HEK293 (cell line): ENCODE results near the gene UBR4.
A peak's percentile ranks its signal among the peaks of the same experiment; 100 is the strongest.

Source experiments
- ATF2 ChIP-seq: fragments of 450-650 bp; formaldehyde crosslinking; IDR thresholded peaks from 2 replicates; pipeline ENCODE4 v1.5.1; 2016; ENCODE audit warnings: missing biosample characterization, missing genetic modification characterization, low read depth
- CTCF ChIP-seq: fragments of 450-650 bp; formaldehyde crosslinking; IDR thresholded peaks from 2 replicates; pipeline ENCODE4 v1.5.1; 2016; ENCODE audit warnings: missing biosample characterization, missing genetic modification characterization
- KLF16 ChIP-seq: fragments of 450-650 bp; formaldehyde crosslinking; IDR thresholded peaks from 2 replicates; pipeline ENCODE4 v1.5.1; 2017; ENCODE audit warnings: missing biosample characterization, missing genetic modification characterization
- KLF9 ChIP-seq: fragments of 450-650 bp; formaldehyde crosslinking; IDR thresholded peaks from 2 replicates; pipeline ENCODE4 v1.5.1; 2016; ENCODE audit warnings: missing biosample characterization, missing genetic modification characterization, low read depth
- SETDB1 ChIP-seq: IDR thresholded peaks from one replicate; pipeline ENCODE4 v1.6.1; 2017; ENCODE audit warnings: mild to moderate bottlenecking, low read length, moderate library complexity, mixed read lengths; ENCODE audit not compliant: insufficient read length
- TRIM28 ChIP-seq: IDR thresholded peaks from 2 replicates; pipeline ENCODE4 v1.6.1; 2011; ENCODE audit warnings: low read length, control low read depth, borderline replicate concordance
- YY1 ChIP-seq: fragments of 450-650 bp; formaldehyde crosslinking; IDR thresholded peaks from 2 replicates; pipeline ENCODE4 v1.5.1; 2018; ENCODE audit warnings: missing biosample characterization, missing genetic modification characterization
- ZNF274 ChIP-seq, 2 experiments: fragments of 200-500 bp in 1 of 2; fragments of 450-650 bp in 1 of 2; sonication (Bioruptor generic) in 1 of 2; formaldehyde crosslinking in 1 of 2; IDR thresholded peaks; 2 replicates each; pipeline versions ENCODE4 v1.5.1 to v1.6.1; 2014 to 2016; ENCODE audit warnings: borderline replicate concordance in 1 of 2, inconsistent platforms in 1 of 2, low read length in 1 of 2, missing biosample characterization in 1 of 2, missing genetic modification characterization in 1 of 2
- ZNF549 ChIP-seq: fragments of 450-650 bp; IDR thresholded peaks from 2 replicates; pipeline ENCODE4 v1.5.1; 2018; ENCODE audit warnings: missing biosample characterization, missing genetic modification characterization, mild to moderate bottlenecking, inconsistent platforms, moderate library complexity
- ZNF792 ChIP-seq: fragments of 450-650 bp; formaldehyde crosslinking; IDR thresholded peaks from 2 replicates; pipeline ENCODE4 v1.5.1; 2016; ENCODE audit warnings: missing biosample characterization, missing genetic modification characterization
- ZXDB ChIP-seq: fragments of 450-650 bp; formaldehyde crosslinking; IDR thresholded peaks from 2 replicates; pipeline ENCODE4 v1.5.1; 2016; ENCODE audit warnings: missing biosample characterization, missing genetic modification characterization

- TF ChIP-seq TRIM28: no peak
- TF ChIP-seq SETDB1: no peak
- no peak for TF ChIP-seq ZXDB (tag by site-specific recombination)
- TF ChIP-seq CTCF: peak; percentile 35; the same call in 1 of the 2 replicates
- TF ChIP-seq ZNF549 (tag by site-specific recombination): no peak
- TF ChIP-seq YY1 (tag by site-specific recombination): no peak
- TF ChIP-seq ATF2 (tag by site-specific recombination): no peak
- no peak for TF ChIP-seq ZNF792
- no peak for TF ChIP-seq ZNF274 (IDR thresholded peaks at IDR 0.05; ENCODE audit: low read length)
- TF ChIP-seq ZNF274 (tag by site-specific recombination; IDR thresholded peaks at IDR 0.05; ENCODE audit: borderline replicate concordance): no peak
- TF ChIP-seq KLF16 (tag by site-specific recombination): no peak
- TF ChIP-seq KLF9: no peak
Observed at GRCh38 chr1:19096036-19096833, 113.8 kb downstream of the UBR4 start.
